GM10847 (cell line): ENCODE measurements around the gene SELPLG.
A peak's percentile ranks its signal among the peaks of the same experiment; 100 is the strongest.

Experiments used
- POLR2A ChIP-seq: IDR thresholded peaks from 2 replicates; pipeline ENCODE4 v1.6.1; 2011; ENCODE audit not compliant: insufficient read length; ENCODE audit errors: extremely low read depth

The SELPLG gene

GRCh38 chr12:108643941-108644810, 10.5 kb upstream of the SELPLG start:
- no peak for TF ChIP-seq POLR2A

GRCh38 chr12:108642899-108643654, 9.4 kb upstream of the SELPLG start:
- TF ChIP-seq POLR2A = no peak

- TF ChIP-seq POLR2A = no peak
These were observed 8.7 kb upstream of the SELPLG start for GRCh38 chr12:108642269-108642870.

GRCh38 chr12:108641446-108642268, 8.0 kb upstream of the SELPLG start:
- no peak for TF ChIP-seq POLR2A

GRCh38 chr12:108640802-108641445, 7.2 kb upstream of the SELPLG start:
- TF ChIP-seq POLR2A = no peak

GRCh38 chr12:108638997-108639822, 5.5 kb upstream of the SELPLG start:
- TF ChIP-seq POLR2A = no peak

GRCh38 chr12:108638141-108638827, 4.6 kb upstream of the SELPLG start:
- no peak for TF ChIP-seq POLR2A

GRCh38 chr12:108637222-108637971, 3.7 kb upstream of the SELPLG start:
- TF ChIP-seq POLR2A = peak; percentile 17

- TF ChIP-seq POLR2A = no peak
These were observed 2.5 kb upstream of the SELPLG start for GRCh38 chr12:108635997-108636808.

GRCh38 chr12:108635201-108635996, 1.7 kb upstream of the SELPLG start:
- peak; percentile 90 for TF ChIP-seq POLR2A

GRCh38 chr12:108634341-108634751, 652 bp upstream of the SELPLG start:
- TF ChIP-seq POLR2A = no peak

- no peak for TF ChIP-seq POLR2A
These were observed 587 bp downstream of the SELPLG start for GRCh38 chr12:108633081-108633533.
